ENCODE results near the gene CELA2B. TPM values are rescaled to one million over a fixed set of nuclear protein-coding genes. Genes with fewer than 3 reads are reported as not detected.

The CELA2B gene
- total RNA-seq, 4 donors from 2014 or later, result not detected

DNA sequence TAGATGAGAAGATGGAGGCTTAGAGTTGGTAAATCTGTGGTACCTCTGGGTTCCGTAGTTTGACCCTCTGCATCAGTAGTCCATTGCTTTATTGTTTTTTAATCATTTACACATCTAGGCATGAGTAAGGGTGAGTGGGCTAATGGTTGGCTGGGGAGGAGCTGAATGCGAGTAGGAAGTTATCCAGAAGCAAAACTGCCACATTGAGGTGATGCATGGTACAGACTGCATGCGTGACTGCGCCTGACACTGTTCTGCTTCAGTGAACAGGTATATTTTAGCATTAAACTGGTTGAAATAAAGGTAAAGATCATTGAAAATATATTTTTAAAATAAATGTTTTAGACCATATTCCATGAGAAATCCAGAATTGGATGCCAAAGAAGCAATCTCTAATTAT, 55.1 kb downstream of the CELA2B start:
- no peak overlapping the region for H3K4me3 ChIP-seq (replicated peaks in 1 of 3)
- intact Hi-C loops (cut with DNase I), result no loop called here
- no peak overlapping the region for H3K27ac ChIP-seq
- DNase-seq, result no peak
- H3K36me3 ChIP-seq, result peaks cover 0 to 9% of the 10 kb centered on the region in 2 donors
- H3K9me3 ChIP-seq, result no peaks in the 10 kb centered on the region
- H3K4me1 ChIP-seq, result peaks cover 11 to 14% of the 10 kb centered on the region in 2 donors
- WGBS, 2 donors, result 95 to 96% methylated on average over 4 of the region's 4 CpGs
- no peaks in the 10 kb centered on the region for H3K27me3 ChIP-seq
- no peak for TF ChIP-seq POLR2A (IDR thresholded peaks at IDR 0.05)
- TF ChIP-seq, protein P1, sequence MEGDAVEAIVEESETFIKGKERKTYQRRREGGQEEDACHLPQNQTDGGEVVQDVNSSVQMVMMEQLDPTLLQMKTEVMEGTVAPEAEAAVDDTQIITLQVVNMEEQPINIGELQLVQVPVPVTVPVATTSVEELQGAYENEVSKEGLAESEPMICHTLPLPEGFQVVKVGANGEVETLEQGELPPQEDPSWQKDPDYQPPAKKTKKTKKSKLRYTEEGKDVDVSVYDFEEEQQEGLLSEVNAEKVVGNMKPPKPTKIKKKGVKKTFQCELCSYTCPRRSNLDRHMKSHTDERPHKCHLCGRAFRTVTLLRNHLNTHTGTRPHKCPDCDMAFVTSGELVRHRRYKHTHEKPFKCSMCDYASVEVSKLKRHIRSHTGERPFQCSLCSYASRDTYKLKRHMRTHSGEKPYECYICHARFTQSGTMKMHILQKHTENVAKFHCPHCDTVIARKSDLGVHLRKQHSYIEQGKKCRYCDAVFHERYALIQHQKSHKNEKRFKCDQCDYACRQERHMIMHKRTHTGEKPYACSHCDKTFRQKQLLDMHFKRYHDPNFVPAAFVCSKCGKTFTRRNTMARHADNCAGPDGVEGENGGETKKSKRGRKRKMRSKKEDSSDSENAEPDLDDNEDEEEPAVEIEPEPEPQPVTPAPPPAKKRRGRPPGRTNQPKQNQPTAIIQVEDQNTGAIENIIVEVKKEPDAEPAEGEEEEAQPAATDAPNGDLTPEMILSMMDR (IDR thresholded peaks at IDR 0.05), result no peak

DNA sequence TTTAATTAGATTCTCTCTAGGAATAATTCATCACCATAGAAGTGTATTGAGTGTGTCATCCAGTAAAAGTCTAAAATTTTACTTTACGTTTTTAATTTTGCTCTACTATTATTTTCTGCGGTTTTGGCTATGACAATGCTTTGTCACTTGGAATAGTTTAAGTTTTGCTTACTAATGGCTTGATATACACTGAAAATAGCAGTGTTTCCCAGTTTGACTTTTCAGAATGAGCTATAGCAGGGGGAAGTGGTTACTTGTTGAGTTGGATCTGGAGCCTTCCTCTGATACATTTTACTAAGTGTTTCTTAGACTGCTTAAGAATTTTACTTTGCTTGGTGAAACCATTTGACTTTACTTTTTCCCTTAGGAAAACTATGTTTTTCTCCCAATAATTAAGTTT, 55.8 kb downstream of the CELA2B start:
- H3K27me3 ChIP-seq, result no peaks in the 10 kb centered on the region
- no peaks in the 10 kb centered on the region for H3K9me3 ChIP-seq
- peaks cover 10 to 12% of the 10 kb centered on the region in 2 donors for H3K4me1 ChIP-seq
- H3K36me3 ChIP-seq, result peaks cover 4 to 14% of the 10 kb centered on the region in 2 donors
- intact Hi-C loops (cut with DNase I), result no loop called here
- TF ChIP-seq POLR2A (IDR thresholded peaks at IDR 0.05), result no peak
- TF ChIP-seq, protein P1 (IDR thresholded peaks at IDR 0.05), result no peak
- DNase-seq, result no peak
- no peak overlapping the region for H3K27ac ChIP-seq
- H3K4me3 ChIP-seq (replicated peaks in 1 of 3), result no peak overlapping the region
- 85 to 94% methylated on average over 2 of the region's 2 CpGs for WGBS, 2 donors

DNA sequence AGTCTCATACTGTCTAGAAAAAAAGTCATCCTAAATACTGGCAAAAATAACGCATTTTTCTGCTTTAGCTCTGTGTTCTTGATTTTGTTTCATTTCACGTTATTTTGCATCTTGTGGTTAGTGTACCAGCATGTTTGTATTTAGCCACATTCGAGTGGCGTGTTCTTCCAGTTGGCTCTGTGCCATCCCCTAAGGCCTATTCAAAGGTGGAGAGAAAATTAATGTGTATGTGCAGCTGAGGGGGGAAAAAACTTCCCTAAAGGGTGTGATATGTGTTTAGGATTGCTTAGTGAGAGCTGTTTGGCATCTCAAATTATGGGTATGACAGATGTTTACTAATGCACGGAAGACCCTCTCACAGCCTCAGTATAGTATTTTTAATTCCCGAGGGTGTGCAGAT, 62.9 kb downstream of the CELA2B start:
- H3K27ac ChIP-seq, result no peak overlapping the region
- intact Hi-C loops (cut with DNase I), result no loop called here
- H3K4me3 ChIP-seq (replicated peaks in 1 of 3), result no peak overlapping the region
- no peak for DNase-seq
- H3K9me3 ChIP-seq, result no peaks in the 10 kb centered on the region
- no peak for TF ChIP-seq POLR2A (IDR thresholded peaks at IDR 0.05)
- TF ChIP-seq, protein P1 (IDR thresholded peaks at IDR 0.05), result no peak
- H3K4me1 ChIP-seq, result no peaks in the 10 kb centered on the region
- 69 to 79% methylated on average over 6 of the region's 6 CpGs for WGBS, 2 donors
- H3K36me3 ChIP-seq, result peaks cover 42 to 49% of the 10 kb centered on the region in 2 donors
- H3K27me3 ChIP-seq, result no peaks in the 10 kb centered on the region

DNA sequence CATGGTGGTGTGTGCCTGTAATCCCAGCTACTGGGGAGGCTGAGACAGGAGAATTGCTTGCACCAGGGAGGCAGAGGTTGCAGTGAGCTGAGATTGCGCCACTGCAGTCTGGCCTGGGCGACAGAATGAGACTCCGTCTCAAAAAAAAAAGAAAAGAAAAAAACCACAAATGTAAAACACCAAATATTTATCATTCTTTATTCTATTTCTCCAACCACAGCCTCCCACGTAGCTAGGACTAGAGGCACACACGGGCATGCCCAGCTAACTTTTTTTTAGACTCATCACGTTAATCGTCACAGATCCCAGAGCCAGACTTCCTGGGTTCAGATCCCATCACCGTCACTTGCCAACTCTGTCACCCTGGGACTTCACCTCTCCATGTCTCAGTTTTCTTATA, 64.3 kb downstream of the CELA2B start:
- H3K27me3 ChIP-seq, result no peaks in the 10 kb centered on the region
- no peak for DNase-seq
- H3K9me3 ChIP-seq, result no peaks in the 10 kb centered on the region
- 96% methylated on average over 8 of the region's 8 CpGs for WGBS, 2 donors
- intact Hi-C loops (cut with DNase I), result no loop called here
- H3K36me3 ChIP-seq, result peaks cover 49 to 54% of the 10 kb centered on the region in 2 donors
- no peak overlapping the region for H3K27ac ChIP-seq
- TF ChIP-seq POLR2A (IDR thresholded peaks at IDR 0.05), result no peak
- H3K4me1 ChIP-seq, result no peaks in the 10 kb centered on the region
- H3K4me3 ChIP-seq (replicated peaks in 1 of 3), result no peak overlapping the region

Other genes starting within 250 kb of the CELA2B start
- gene FHAD1, start 228.9 kb upstream of the CELA2B start, total RNA-seq, result 1 to 10 TPM in 1 of 4 donors, under 1 TPM in 3; 0.54 to 1.9 (median 0.75) TPM
- 10 to 100 TPM; 50.9 to 62.6 (median 56.7) TPM for gene EFHD2, start 66.2 kb upstream of the CELA2B start, total RNA-seq
- gene CTRC, start 37.7 kb upstream of the CELA2B start, total RNA-seq, result under 1 TPM in 1 of 4 donors, not detected in 3; 0.13 TPM
- not detected for gene CELA2A, start 19.4 kb upstream of the CELA2B start, total RNA-seq
- gene CASP9, start 48.1 kb downstream of the CELA2B start, total RNA-seq, result 10 to 100 TPM; 16.9 to 29.8 (median 20.6) TPM
- 10 to 100 TPM; 24.3 to 46.8 (median 29.7) TPM for gene DNAJC16, start 50.7 kb downstream of the CELA2B start, total RNA-seq
- 1 to 10 TPM in 1 of 4 donors, under 1 TPM in 2, not detected in 1; 0.13 to 1.6 (median 0.49) TPM for gene AGMAT, start 108.9 kb downstream of the CELA2B start, total RNA-seq
- 10 to 100 TPM; 21.9 to 79.0 (median 38.6) TPM for gene DDI2, start 141.4 kb downstream of the CELA2B start, total RNA-seq
- 10 to 100 TPM; 38.3 to 48.4 (median 39.4) TPM for gene PLEKHM2, start 208.2 kb downstream of the CELA2B start, total RNA-seq